ENCODE measurements around the gene TSEN15. TPM values are rescaled to one million over a fixed set of nuclear protein-coding genes. Genes with fewer than 3 reads are reported as not detected.

Gene TSEN15
- total RNA-seq, 2 experiments from 2014 or later: 11.2 to 12.2 TPM

- no peak overlapping the region for H3K4me3 Mint-ChIP-seq
- ChIA-PET CTCF (no interaction called here), POLR2A (no interaction called here)
- H3K36me3 Mint-ChIP-seq (ENCODE audit: low read depth): no peaks in the 10 kb centered on the region
- intact Hi-C loops (cut with DNase I, micrococcal nuclease): no loop called here
- H3K27me3 ChIP-seq (ENCODE audit: control insufficient read depth in 1 of 2, insufficient read depth in 2 of 2, low read length in 2 of 2): no peaks in the 10 kb centered on the region
- DNase-seq: no peak
- no peak for ATAC-seq (ENCODE audit: poor library complexity)
- no peaks in the 10 kb centered on the region for H3K9me3 ChIP-seq (ENCODE audit: control insufficient read depth in 1 of 2, insufficient read depth in 1 of 2, low read length in 2 of 2)
- no peak for TF ChIP-seq CTCF (IDR thresholded peaks at IDR 0.05)
- H3K4me1 Mint-ChIP-seq (ENCODE audit: low read depth): no peaks in the 10 kb centered on the region
- H3K27me3 Mint-ChIP-seq: peaks cover 4% of the 10 kb centered on the region
- H3K36me3 ChIP-seq (ENCODE audit: insufficient read depth, low read length): no peaks in the 10 kb centered on the region
- no peak overlapping the region for H3K27ac ChIP-seq (ENCODE audit: low read depth in 1 of 2, low read length in 2 of 2)
- H3K4me3 ChIP-seq (ENCODE audit: low read length): no peak overlapping the region
- no peaks in the 10 kb centered on the region for H3K4me1 ChIP-seq (ENCODE audit: insufficient read depth, low read length)
- no peak overlapping the region for H3K27ac Mint-ChIP-seq
- H3K9me3 Mint-ChIP-seq: no peaks in the 10 kb centered on the region
Observed at GRCh38 chr1:184005506-184005905, 46.0 kb upstream of the TSEN15 start.

GRCh38 chr1:184010788-184011187 lies 40.7 kb upstream of the TSEN15 start:
- H3K27ac Mint-ChIP-seq: no peak overlapping the region
- POLR2A ChIA-PET: no interaction called here
- intact Hi-C loops (cut with DNase I, micrococcal nuclease): no loop called here

GRCh38 chr1:184012187-184012586 lies 39.3 kb upstream of the TSEN15 start:
- no peak overlapping the region for H3K27ac Mint-ChIP-seq
- no peaks in the 10 kb centered on the region for H3K9me3 ChIP-seq (ENCODE audit: control insufficient read depth in 1 of 2, insufficient read depth in 1 of 2, low read length in 2 of 2)
- ATAC-seq (ENCODE audit: poor library complexity) (no peak), DNase-seq (no peak)
- ChIA-PET POLR2A (no interaction called here), CTCF (no interaction called here)
- intact Hi-C loops (cut with DNase I, micrococcal nuclease): no loop called here
- H3K27me3 ChIP-seq (ENCODE audit: control insufficient read depth in 1 of 2, insufficient read depth in 2 of 2, low read length in 2 of 2): no peaks in the 10 kb centered on the region
- no peaks in the 10 kb centered on the region for H3K9me3 Mint-ChIP-seq
- no peaks in the 10 kb centered on the region for H3K4me1 ChIP-seq (ENCODE audit: insufficient read depth, low read length)
- no peak overlapping the region for H3K4me3 ChIP-seq (ENCODE audit: low read length)
- no peaks in the 10 kb centered on the region for H3K36me3 ChIP-seq (ENCODE audit: insufficient read depth, low read length)
- no peak for TF ChIP-seq CTCF (IDR thresholded peaks at IDR 0.05)
- H3K36me3 Mint-ChIP-seq (ENCODE audit: low read depth): no peaks in the 10 kb centered on the region
- no peaks in the 10 kb centered on the region for H3K4me1 Mint-ChIP-seq (ENCODE audit: low read depth)
- H3K27me3 Mint-ChIP-seq: peaks cover 13% of the 10 kb centered on the region
- no peak overlapping the region for H3K27ac ChIP-seq (ENCODE audit: low read depth in 1 of 2, low read length in 2 of 2)
- no peak overlapping the region for H3K4me3 Mint-ChIP-seq

More at GRCh38 chr1:184010788-184011187, 40.7 kb upstream of the TSEN15 start:
- ATAC-seq (ENCODE audit: poor library complexity) (no peak), DNase-seq (no peak)
- Histone ChIP-seq H3K27me3 (ENCODE audit: control insufficient read depth in 1 of 2, insufficient read depth in 2 of 2, low read length in 2 of 2) (no peaks in the 10 kb centered on the region), H3K4me3 (ENCODE audit: low read length) (no peak overlapping the region), H3K27ac (ENCODE audit: low read depth in 1 of 2, low read length in 2 of 2) (no peak overlapping the region), H3K9me3 (ENCODE audit: control insufficient read depth in 1 of 2, insufficient read depth in 1 of 2, low read length in 2 of 2) (no peaks in the 10 kb centered on the region), H3K4me1 (ENCODE audit: insufficient read depth, low read length) (no peaks in the 10 kb centered on the region), H3K36me3 (ENCODE audit: insufficient read depth, low read length) (no peaks in the 10 kb centered on the region)
- CTCF ChIA-PET: no interaction called here
- H3K4me3 Mint-ChIP-seq: no peak overlapping the region
- no peaks in the 10 kb centered on the region for H3K36me3 Mint-ChIP-seq (ENCODE audit: low read depth)
- TF ChIP-seq CTCF (IDR thresholded peaks at IDR 0.05): no peak
- peaks cover 17% of the 10 kb centered on the region for H3K27me3 Mint-ChIP-seq
- no peaks in the 10 kb centered on the region for H3K4me1 Mint-ChIP-seq (ENCODE audit: low read depth)
- no peaks in the 10 kb centered on the region for H3K9me3 Mint-ChIP-seq

Data from CD4-positive, alpha-beta T cell (primary cell).